Adipocyte (in vitro differentiated cells): ENCODE measurements around the gene ADPRM.
"Not testable (repeated sequence)": the region's sequence is repeated elsewhere in the genome, so short reads cannot be mapped to it uniquely, and the experiment has no call there.

Experiments
- DNase-seq: peaks from one replicate; pipeline ENCODE4 v3.0.0-alpha.2; 2015; ENCODE audit warnings: low read depth
- H3K27me3 ChIP-seq: replicated peaks from 2 replicates; pipeline ENCODE4 v1.7.0; 2013; ENCODE audit warnings: mild to moderate bottlenecking, low read length, moderate library complexity; ENCODE audit not compliant: control insufficient read depth, insufficient read depth
- H3K36me3 ChIP-seq: 2 replicates; pipeline ENCODE4 v1.7.0; 2013; ENCODE audit warnings: low read length, mild to moderate bottlenecking, moderate library complexity; ENCODE audit not compliant: control insufficient read depth, insufficient read depth, severe bottlenecking
- H3K4me1 ChIP-seq: 2 replicates; pipeline ENCODE4 v1.7.0; 2013; ENCODE audit warnings: mild to moderate bottlenecking, low read length, moderate library complexity; ENCODE audit not compliant: control insufficient read depth, insufficient read depth
- H3K4me3 ChIP-seq: 2 replicates; pipeline ENCODE4 v1.7.0; 2013; ENCODE audit warnings: mild to moderate bottlenecking, low read length, moderate library complexity
- H3K9ac ChIP-seq: 2 replicates; pipeline ENCODE4 v1.7.0; 2013; ENCODE audit warnings: mild to moderate bottlenecking, low read length, moderate library complexity
- H3K9me3 ChIP-seq: 2 replicates; pipeline ENCODE4 v1.7.0; 2013; ENCODE audit warnings: mild to moderate bottlenecking, low read length, moderate library complexity; ENCODE audit not compliant: control insufficient read depth

Gene ADPRM

DNA sequence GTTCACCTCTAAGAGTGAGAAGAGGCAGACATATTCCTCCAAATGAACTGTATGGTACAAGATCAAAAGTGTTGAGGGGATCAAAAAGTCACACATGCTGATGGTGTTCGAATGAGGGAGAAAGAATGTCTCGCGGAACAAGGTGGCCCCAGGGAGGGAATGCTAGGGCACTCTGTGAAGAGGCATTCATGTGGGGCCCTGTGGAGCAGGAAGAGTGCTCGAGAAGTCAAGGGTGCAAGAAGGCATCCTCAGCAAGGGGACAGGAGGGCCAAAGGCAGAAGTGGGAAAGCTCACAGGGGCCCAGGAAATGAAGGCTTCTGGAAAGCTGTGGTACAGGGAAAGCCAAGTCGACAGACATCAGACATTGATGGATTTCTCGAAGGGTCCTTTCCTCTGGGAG is 34.2 kb upstream of the ADPRM start:
- Histone ChIP-seq H3K36me3 (no peaks in the 10 kb centered on the region), H3K4me1 (peaks cover 8% of the 10 kb centered on the region), H3K9me3 (no peaks in the 10 kb centered on the region), H3K4me3 (no peak overlapping the region), H3K9ac (no peak overlapping the region), H3K27me3 (no peaks in the 10 kb centered on the region)
- DNase-seq = no peak

- DNase-seq = no peak
- H3K9me3 ChIP-seq = no peaks in the 10 kb centered on the region
These were observed 32.8 kb upstream of the ADPRM start for GRCh38 chr17:10664571-10664970.

DNA sequence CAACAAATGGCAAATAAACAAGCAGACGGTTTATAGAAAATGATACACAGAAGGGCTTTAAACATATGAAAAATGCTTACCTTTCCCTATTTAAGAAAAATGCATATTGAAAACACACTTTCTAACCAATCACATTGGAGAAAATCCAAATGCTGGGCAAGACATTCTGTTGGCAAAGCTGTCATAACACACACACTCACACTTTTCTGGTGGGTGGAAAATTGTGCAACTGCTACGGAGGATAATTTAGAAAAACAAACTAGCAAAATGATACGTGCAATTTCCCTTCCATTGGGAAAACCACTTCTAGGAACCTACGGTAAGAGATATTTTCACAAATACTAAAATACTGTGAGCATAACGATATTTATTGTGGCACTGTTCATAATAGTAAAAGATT is 30.5 kb upstream of the ADPRM start:
- DNase-seq = peak; percentile 35
- H3K4me3 ChIP-seq = no peak overlapping the region
- no peak overlapping the region for H3K9ac ChIP-seq
- H3K36me3 ChIP-seq = no peaks in the 10 kb centered on the region
- H3K27me3 ChIP-seq = no peaks in the 10 kb centered on the region
- H3K4me1 ChIP-seq = peaks cover 28% of the 10 kb centered on the region
- H3K9me3 ChIP-seq = no peaks in the 10 kb centered on the region

More at GRCh38 chr17:10664571-10664970, 32.8 kb upstream of the ADPRM start:
- H3K27me3 ChIP-seq = no peaks in the 10 kb centered on the region
- no peak overlapping the region for H3K4me3 ChIP-seq
- peaks cover 19% of the 10 kb centered on the region for H3K4me1 ChIP-seq
- no peak overlapping the region for H3K9ac ChIP-seq
- no peaks in the 10 kb centered on the region for H3K36me3 ChIP-seq

DNA sequence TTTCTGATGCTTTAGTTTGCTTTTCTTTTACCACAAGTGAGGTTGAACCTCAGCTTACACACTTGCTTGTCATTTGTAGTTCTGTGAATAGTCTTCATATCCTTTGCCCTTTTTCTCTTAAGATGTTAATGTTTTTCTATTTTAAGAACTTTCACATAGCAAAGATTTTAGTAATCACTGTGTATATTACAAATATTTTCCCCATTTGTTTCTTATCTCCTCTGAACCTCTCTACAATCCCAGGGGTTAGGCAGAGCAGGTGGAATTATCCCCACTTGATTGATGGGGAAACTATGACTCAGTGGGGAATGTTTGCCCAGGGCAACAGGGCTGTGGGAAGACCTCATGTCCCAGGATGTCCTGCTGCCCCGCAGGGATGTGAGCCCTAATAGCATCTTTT is 28.6 kb upstream of the ADPRM start:
- Histone ChIP-seq H3K9ac (peak overlapping the region; percentile 48), H3K4me1 (peaks cover 35% of the 10 kb centered on the region), H3K9me3 (no peaks in the 10 kb centered on the region), H3K27me3 (no peaks in the 10 kb centered on the region), H3K36me3 (no peaks in the 10 kb centered on the region), H3K4me3 (no peak overlapping the region)
- peak; percentile 32 for DNase-seq

DNA sequence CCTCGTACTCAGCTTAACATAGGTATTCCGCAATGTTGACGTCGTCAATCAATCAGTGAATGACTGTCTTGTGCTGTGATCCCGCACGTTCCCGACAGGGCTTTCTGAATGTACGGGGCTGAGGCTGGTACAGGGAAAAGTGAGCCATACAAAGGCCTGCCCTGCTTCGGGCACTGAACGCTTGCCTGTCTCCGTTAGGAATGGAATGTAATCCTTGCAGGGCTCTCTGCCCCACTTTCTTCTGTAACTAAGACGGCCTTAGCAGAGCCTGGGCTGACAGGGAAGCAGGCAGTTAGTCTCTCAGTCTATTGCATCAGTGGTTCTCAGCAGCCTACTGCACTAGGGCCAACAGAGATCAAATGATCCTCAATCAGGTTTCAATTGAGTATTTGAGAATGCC is 24.1 kb upstream of the ADPRM start:
- peaks cover 28% of the 10 kb centered on the region for H3K4me1 ChIP-seq
- peak overlapping the region; percentile 8 for H3K9ac ChIP-seq
- H3K9me3 ChIP-seq = no peaks in the 10 kb centered on the region
- no peak for DNase-seq
- H3K27me3 ChIP-seq = no peaks in the 10 kb centered on the region
- H3K36me3 ChIP-seq = peaks cover 22% of the 10 kb centered on the region
- no peak overlapping the region for H3K4me3 ChIP-seq

DNA sequence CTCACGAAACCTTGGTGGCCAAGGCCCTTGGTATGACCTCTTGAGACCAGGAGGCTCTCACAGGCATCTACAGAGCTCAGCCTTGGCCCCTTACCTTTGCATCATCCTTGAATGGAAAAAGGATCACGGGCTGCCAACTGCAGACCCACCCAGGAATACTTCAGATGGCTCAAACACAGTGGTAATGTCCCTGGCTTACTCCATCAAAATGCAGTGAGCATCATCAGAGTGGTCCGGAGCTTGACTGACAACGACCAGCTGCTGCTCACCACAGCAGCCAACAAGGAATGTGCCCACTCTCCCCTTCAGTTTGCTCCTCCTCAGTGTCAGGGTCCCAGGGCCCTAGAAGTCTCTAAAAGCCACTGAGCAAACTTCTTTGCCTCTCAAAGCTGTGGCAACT is 22.7 kb upstream of the ADPRM start:
- no peak overlapping the region for H3K4me3 ChIP-seq
- peaks cover 31% of the 10 kb centered on the region for H3K36me3 ChIP-seq
- H3K9ac ChIP-seq = no peak overlapping the region
- peaks cover 17% of the 10 kb centered on the region for H3K4me1 ChIP-seq
- DNase-seq = no peak
- H3K27me3 ChIP-seq = no peaks in the 10 kb centered on the region
- H3K9me3 ChIP-seq = no peaks in the 10 kb centered on the region

- peaks cover 66% of the 10 kb centered on the region for H3K36me3 ChIP-seq
- peaks cover 41% of the 10 kb centered on the region for H3K4me1 ChIP-seq
- peak; percentile 55 for DNase-seq
- H3K9me3 ChIP-seq = no peaks in the 10 kb centered on the region
- no peaks in the 10 kb centered on the region for H3K27me3 ChIP-seq
- no peak overlapping the region for H3K4me3 ChIP-seq
- peak overlapping the region; percentile 59 for H3K9ac ChIP-seq
These were observed 15.4 kb upstream of the ADPRM start for GRCh38 chr17:10681866-10682446.

GRCh38 chr17:10683853-10684252 is 13.5 kb upstream of the ADPRM start:
- Histone ChIP-seq H3K27me3 (no peaks in the 10 kb centered on the region), H3K4me3 (no peak overlapping the region), H3K9me3 (no peaks in the 10 kb centered on the region), H3K9ac (no peak overlapping the region), H3K4me1 (peaks cover 41% of the 10 kb centered on the region), H3K36me3 (peaks cover 70% of the 10 kb centered on the region)
- DNase-seq = peak; percentile 40

DNA sequence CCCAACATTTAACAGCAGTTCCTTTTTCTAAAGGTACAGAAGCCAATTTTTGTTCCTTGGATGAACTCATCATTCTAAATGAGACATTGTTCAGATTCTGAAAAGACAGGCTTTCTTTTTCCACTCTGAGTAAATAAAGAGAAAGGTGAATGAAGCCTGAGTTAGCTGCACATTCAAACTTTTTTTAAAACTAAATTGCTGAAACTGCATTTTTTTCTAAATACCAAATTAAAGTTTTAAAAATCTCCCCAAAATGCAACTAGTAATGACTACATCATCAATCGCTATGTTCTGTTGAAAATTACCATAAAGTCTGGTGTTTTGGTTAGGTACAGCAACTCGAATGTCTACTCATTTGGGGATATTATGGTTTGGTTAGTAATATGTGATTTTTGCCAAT is 9.9 kb upstream of the ADPRM start:
- no peak overlapping the region for H3K4me3 ChIP-seq
- no peak for DNase-seq
- H3K4me1 ChIP-seq = peaks cover 19% of the 10 kb centered on the region
- no peaks in the 10 kb centered on the region for H3K27me3 ChIP-seq
- no peaks in the 10 kb centered on the region for H3K9me3 ChIP-seq
- peaks cover 83% of the 10 kb centered on the region for H3K36me3 ChIP-seq
- H3K9ac ChIP-seq = no peak overlapping the region

- not testable (repeated sequence) for H3K9me3 ChIP-seq, DNase-seq, H3K27me3 ChIP-seq
- Histone ChIP-seq H3K9ac (peak overlapping the region; percentile 97), H3K4me3 (peak overlapping the region; percentile 100), H3K36me3 (peaks cover 40% of the 10 kb centered on the region), H3K4me1 (peaks cover 33% of the 10 kb centered on the region)
These were observed 1.5 kb upstream of the ADPRM start for GRCh38 chr17:10695875-10696407.

- Histone ChIP-seq H3K36me3 (peaks cover 21% of the 10 kb centered on the region), H3K9ac (peak overlapping the region; percentile 97), H3K4me3 (peak overlapping the region; percentile 100), H3K9me3 (no peaks in the 10 kb centered on the region), H3K27me3 (no peaks in the 10 kb centered on the region), H3K4me1 (peaks cover 46% of the 10 kb centered on the region)
- peak; percentile 58 for DNase-seq
These were observed 863 bp downstream of the ADPRM start for GRCh38 chr17:10698096-10698818.
